Thyroid gland (tissue), 4 donors: ENCODE data around the gene TRMU. TPM values are rescaled to one million over a fixed set of nuclear protein-coding genes. Genes with fewer than 3 reads are reported as not detected.

Experiments
- DNase-seq, 2 donors: peaks; one replicate each; pipeline ENCODE4 v3.0.0-alpha.2; 2019
- H3K27ac ChIP-seq, 3 donors: fragments of 200-600 bp; sonication (generic); 1 replicate in 2 of 3; 2 replicates in 1 of 3; pipeline ENCODE4 v1.5.1; 2016 to 2019; ENCODE audit warnings: mild to moderate bottlenecking in 1 of 3, moderate library complexity in 1 of 3
- H3K27me3 ChIP-seq: fragments of 200-600 bp; sonication (generic); one replicate; pipeline ENCODE4 v1.5.1; 2019
- H3K36me3 ChIP-seq, 2 donors: fragments of 200-600 bp; sonication (generic); one replicate each; pipeline ENCODE4 v1.5.1; 2016 to 2019
- H3K4me1 ChIP-seq, 2 donors: fragments of 200-600 bp; sonication (generic); one replicate each; pipeline ENCODE4 v1.5.1; 2017 to 2019
- H3K4me3 ChIP-seq, 3 donors: fragments of 200-600 bp; sonication (generic); replicated peaks in 1 of 3; 1 replicate in 2 of 3; 2 replicates in 1 of 3; pipeline ENCODE4 v1.5.1; 2016; ENCODE audit warnings: mild to moderate bottlenecking in 1 of 3
- H3K9me3 ChIP-seq: fragments of 200-600 bp; sonication (generic); one replicate; pipeline ENCODE4 v1.5.1; 2017
- CTCF ChIP-seq, 6 experiments: fragments of 200-600 bp in 3 of 6; fragments of 450-650 bp in 3 of 6; sonication (generic) in 3 of 6; IDR thresholded peaks; one replicate each; pipeline ENCODE4 v1.5.1; 2016 to 2019; ENCODE audit warnings: antibody characterized with exemption in 6 of 6, mild to moderate bottlenecking in 2 of 6, inconsistent platforms in 1 of 6, moderate library complexity in 1 of 6
- POLR2A ChIP-seq, 2 donors: fragments of 450-650 bp; IDR thresholded peaks; one replicate each; pipeline ENCODE4 v1.6.1; 2017; ENCODE audit warnings: antibody characterized with exemption in 2 of 2, mild to moderate bottlenecking in 2 of 2, moderate library complexity in 1 of 2
- WGBS, 2 donors: methylation state at CpG; one replicate each; pipeline ENCODE4 v1.1.5; 2017; 5-methylcytosine and 5-hydroxymethylcytosine counted together
- intact Hi-C: fragments of 100-400 bp; cut with DNase I; formaldehyde crosslinking; loops from one replicate; pipeline ENCODE4 v1.15.1; 2023
- total RNA-seq, 4 donors: library from RNA; depleted of rRNA; stranded (reverse); fragments of >200 nt; gene quantifications; one replicate each; pipeline ENCODE4 v1.2.3, GENCODE V29; 2016

Gene TRMU
- total RNA-seq, 4 donors from 2014 or later: 30.7 to 113 (median 49.0) TPM

GRCh38 chr22:46386312-46386711 lies 50.8 kb downstream of the TRMU start:
- H3K36me3 ChIP-seq: peaks cover 0 to 10% of the 10 kb centered on the region in 2 donors
- H3K4me3 ChIP-seq: no peak overlapping the region
- H3K4me1 ChIP-seq: no peaks in the 10 kb centered on the region
- no peak for TF ChIP-seq POLR2A (IDR thresholded peaks at IDR 0.05)
- no peak for TF ChIP-seq CTCF (IDR thresholded peaks at IDR 0.05)
- no peaks in the 10 kb centered on the region for H3K9me3 ChIP-seq
- no peaks in the 10 kb centered on the region for H3K27me3 ChIP-seq
- DNase-seq: no peak
- intact Hi-C loops: no loop called here
- no peak overlapping the region for H3K27ac ChIP-seq
- WGBS, 2 donors: 97 to 98% methylated on average over 8 to 23 of the region's 27 CpGs

- DNase-seq: no peak
- TF ChIP-seq POLR2A (IDR thresholded peaks at IDR 0.05): no peak
- no peak for TF ChIP-seq CTCF (IDR thresholded peaks at IDR 0.05)
- intact Hi-C loops: no loop called here
- Histone ChIP-seq H3K9me3 (no peaks in the 10 kb centered on the region), H3K36me3 (peaks cover 0 to 13% of the 10 kb centered on the region in 2 donors), H3K4me3 (no peak overlapping the region), H3K27me3 (no peaks in the 10 kb centered on the region), H3K27ac (no peak overlapping the region), H3K4me1 (no peaks in the 10 kb centered on the region)
- 90 to 93% methylated on average over 9 to 10 of the region's 11 CpGs for WGBS, 2 donors
These were observed 52.2 kb downstream of the TRMU start for GRCh38 chr22:46387748-46388147.

GRCh38 chr22:46388647-46389046 lies 53.1 kb downstream of the TRMU start:
- peaks cover 0 to 13% of the 10 kb centered on the region in 2 donors for H3K36me3 ChIP-seq
- 94 to 100% methylated on average over 2 to 6 of the region's 10 CpGs for WGBS, 2 donors
- H3K27me3 ChIP-seq: no peaks in the 10 kb centered on the region
- no peak for TF ChIP-seq POLR2A (IDR thresholded peaks at IDR 0.05)
- TF ChIP-seq CTCF (IDR thresholded peaks at IDR 0.05): no peak
- no peak for DNase-seq
- intact Hi-C loops: no loop called here
- H3K4me3 ChIP-seq: no peak overlapping the region
- no peaks in the 10 kb centered on the region for H3K9me3 ChIP-seq
- H3K27ac ChIP-seq: no peak overlapping the region
- no peaks in the 10 kb centered on the region for H3K4me1 ChIP-seq

- no peak for DNase-seq
- H3K9me3 ChIP-seq: no peaks in the 10 kb centered on the region
- WGBS, 2 donors: 94 to 97% methylated on average over 27 to 30 of the region's 30 CpGs
- peaks cover 0 to 12% of the 10 kb centered on the region in 2 donors for H3K36me3 ChIP-seq
- H3K4me3 ChIP-seq: no peak overlapping the region
- H3K27ac ChIP-seq: no peak overlapping the region
- no peaks in the 10 kb centered on the region for H3K4me1 ChIP-seq
- no peak for TF ChIP-seq CTCF (IDR thresholded peaks at IDR 0.05)
- TF ChIP-seq POLR2A (IDR thresholded peaks at IDR 0.05): no peak
- intact Hi-C loops: no loop called here
- H3K27me3 ChIP-seq: no peaks in the 10 kb centered on the region
These were observed 53.6 kb downstream of the TRMU start for GRCh38 chr22:46389081-46389480.

- TF ChIP-seq POLR2A (IDR thresholded peaks at IDR 0.05): no peak
- H3K4me1 ChIP-seq: no peaks in the 10 kb centered on the region
- H3K27me3 ChIP-seq: no peaks in the 10 kb centered on the region
- H3K9me3 ChIP-seq: no peaks in the 10 kb centered on the region
- H3K27ac ChIP-seq: no peak overlapping the region
- peaks cover 0 to 9% of the 10 kb centered on the region in 2 donors for H3K36me3 ChIP-seq
- H3K4me3 ChIP-seq: no peak overlapping the region
- intact Hi-C loops: no loop called here
- 82 to 91% methylated on average over 16 to 17 of the region's 20 CpGs for WGBS, 2 donors
- no peak for DNase-seq
These were observed 54.7 kb downstream of the TRMU start for GRCh38 chr22:46390105-46390651.
